ENCODE data around the gene CDHR3. TPM values are rescaled to one million over a fixed set of nuclear protein-coding genes. Genes with fewer than 3 reads are reported as not detected.

CDHR3 gene
- total RNA-seq, 1 experiment from 2014 or later, result 3.3 TPM

GRCh38 chr7:106062521-106062931 is 99.5 kb downstream of the CDHR3 start:
- no peak overlapping the region for H3K4ac ChIP-seq (ENCODE audit: low read depth, low read length)
- no peak overlapping the region for H2BK20ac ChIP-seq (ENCODE audit: low read depth, low read length, poor library complexity, severe bottlenecking)
- no peak overlapping the region for H3K18ac ChIP-seq (ENCODE audit: insufficient read length, low read depth, low read length)
- no peaks in the 10 kb centered on the region for H3K23me2 ChIP-seq (ENCODE audit: insufficient read length, low read depth, low read length, poor library complexity, severe bottlenecking)
- no peak overlapping the region for H4K91ac ChIP-seq (ENCODE audit: insufficient read length, low read depth, low read length)
- no peak overlapping the region for H3K14ac ChIP-seq (ENCODE audit: insufficient read depth, low read length)
- no peak overlapping the region for H2BK15ac ChIP-seq (ENCODE audit: low read depth, low read length)
- no peaks in the 10 kb centered on the region for H3K79me1 ChIP-seq (ENCODE audit: insufficient read depth, low read depth, low read length, poor library complexity, severe bottlenecking)
- H4K8ac ChIP-seq (replicated peaks; ENCODE audit: insufficient read length, low read depth, low read length), result no peak overlapping the region
- no peak overlapping the region for H2AK5ac ChIP-seq (ENCODE audit: insufficient read length, low read length)
- H3K36me3 Mint-ChIP-seq (ENCODE audit: insufficient read depth in 1 of 3, low read depth in 3 of 3), result peaks cover 0 to 7% (median 0%) of the 10 kb centered on the region in 3 experiments; a peak in 4 of 7 replicates
- H4K20me1 ChIP-seq (ENCODE audit: control insufficient read depth, insufficient read depth, insufficient read length), result no peaks in the 10 kb centered on the region
- H3K56ac ChIP-seq (ENCODE audit: insufficient read length, low read depth, low read length), result no peak overlapping the region
- H2BK5ac ChIP-seq (ENCODE audit: insufficient read length, low read length), result no peak overlapping the region
- DNase-seq, result no peak
- H3K23ac ChIP-seq (ENCODE audit: insufficient read length, low read depth, low read length), result no peak overlapping the region
- no peak for TF ChIP-seq CTCF (conservative IDR thresholded peaks at IDR 0.05)
- H4K5ac ChIP-seq (ENCODE audit: insufficient read length, low read depth, low read length), result no peak overlapping the region
- H3K79me2 ChIP-seq (ENCODE audit: insufficient read depth, low read length), result no peaks in the 10 kb centered on the region
- peak overlapping the region in 1 of 3 experiments; percentile 39; a peak in 1 of 7 replicates for H3K27ac Mint-ChIP-seq
- H2AFZ ChIP-seq (ENCODE audit: low read length), result no peak overlapping the region
- H3K4me1 ChIP-seq (ENCODE audit: insufficient read depth, low read length), result no peaks in the 10 kb centered on the region
- H3K9me3 ChIP-seq (ENCODE audit: control insufficient read depth, low read depth, low read length), result no peaks in the 10 kb centered on the region
- H3T11ph ChIP-seq (ENCODE audit: low read length), result no peak overlapping the region
- peaks cover 6 to 7% of the 10 kb centered on the region in 2 experiments; a peak in 4 of 5 replicates for H3K9me3 Mint-ChIP-seq
- no peak overlapping the region for H3K9ac ChIP-seq (ENCODE audit: extremely low read depth, insufficient read length, low read length)
- no peak overlapping the region for H3K27ac ChIP-seq (ENCODE audit: insufficient read length, low read depth, low read length)
- WGBS (ENCODE audit: extremely low coverage, insufficient read length, low lambda C conversion rate), result no CpG with 5 or more reads among the region's 2 CpGs
- peaks cover 15 to 25% of the 10 kb centered on the region in 2 experiments for H3K4me1 Mint-ChIP-seq
- no peak overlapping the region for H3K4me3 Mint-ChIP-seq
- no peaks in the 10 kb centered on the region for H3K27me3 ChIP-seq (ENCODE audit: insufficient read depth, low read length)
- H2BK12ac ChIP-seq (ENCODE audit: insufficient read length, low read depth, low read length), result no peak overlapping the region
- H2BK120ac ChIP-seq (ENCODE audit: low read depth, low read length, poor library complexity, severe bottlenecking), result no peak overlapping the region
- H3K4me2 ChIP-seq (ENCODE audit: insufficient read depth, insufficient read length, low read length), result no peak overlapping the region
- H3K27me3 Mint-ChIP-seq (ENCODE audit: low read depth), result no peaks in the 10 kb centered on the region

Measured in H9 (cell line).